Vagina (tissue), 2 donors: ENCODE results near the gene UNC80.

Experiments
- POLR2A ChIP-seq, 2 donors: fragments of 450-650 bp; IDR thresholded peaks; one replicate each; pipeline ENCODE4 v1.6.1; 2017; ENCODE audit warnings: antibody characterized with exemption in 2 of 2, mild to moderate bottlenecking in 2 of 2, moderate library complexity in 2 of 2
- POLR2AphosphoS5 ChIP-seq, 2 donors: sonication (generic); formaldehyde crosslinking; IDR thresholded peaks; one replicate each; pipeline ENCODE4 v1.9.0; 2017; ENCODE audit warnings: antibody characterized with exemption in 2 of 2, mild to moderate bottlenecking in 2 of 2, low read depth in 1 of 2; ENCODE audit not compliant: insufficient read depth in 1 of 2
- TF ChIP-seq, protein P1 (sequence below), 3 experiments: fragments of 450-650 bp in 2 of 3; fragments of 200-600 bp in 1 of 3; sonication (generic) in 1 of 3; IDR thresholded peaks; one replicate each; pipeline ENCODE4 v1.5.1; 2017 to 2019; ENCODE audit warnings: antibody characterized with exemption in 3 of 3, mild to moderate bottlenecking in 2 of 3, moderate library complexity in 2 of 3

- TF ChIP-seq, protein P1, sequence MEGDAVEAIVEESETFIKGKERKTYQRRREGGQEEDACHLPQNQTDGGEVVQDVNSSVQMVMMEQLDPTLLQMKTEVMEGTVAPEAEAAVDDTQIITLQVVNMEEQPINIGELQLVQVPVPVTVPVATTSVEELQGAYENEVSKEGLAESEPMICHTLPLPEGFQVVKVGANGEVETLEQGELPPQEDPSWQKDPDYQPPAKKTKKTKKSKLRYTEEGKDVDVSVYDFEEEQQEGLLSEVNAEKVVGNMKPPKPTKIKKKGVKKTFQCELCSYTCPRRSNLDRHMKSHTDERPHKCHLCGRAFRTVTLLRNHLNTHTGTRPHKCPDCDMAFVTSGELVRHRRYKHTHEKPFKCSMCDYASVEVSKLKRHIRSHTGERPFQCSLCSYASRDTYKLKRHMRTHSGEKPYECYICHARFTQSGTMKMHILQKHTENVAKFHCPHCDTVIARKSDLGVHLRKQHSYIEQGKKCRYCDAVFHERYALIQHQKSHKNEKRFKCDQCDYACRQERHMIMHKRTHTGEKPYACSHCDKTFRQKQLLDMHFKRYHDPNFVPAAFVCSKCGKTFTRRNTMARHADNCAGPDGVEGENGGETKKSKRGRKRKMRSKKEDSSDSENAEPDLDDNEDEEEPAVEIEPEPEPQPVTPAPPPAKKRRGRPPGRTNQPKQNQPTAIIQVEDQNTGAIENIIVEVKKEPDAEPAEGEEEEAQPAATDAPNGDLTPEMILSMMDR (IDR thresholded peaks at IDR 0.05) = no peak
- TF ChIP-seq POLR2A (IDR thresholded peaks at IDR 0.05) (no peak), POLR2AphosphoS5 (IDR thresholded peaks at IDR 0.05; ENCODE audit: insufficient read depth in 1 of 2, low read depth in 1 of 2) (no peak)
Observed at GRCh38 chr2:210046851-210047500, 275.3 kb downstream of the UNC80 start.
